Renal cortex interstitium (tissue), 11 donors: Measurements from ENCODE around the gene MYL7. TPM values are rescaled to one million over a fixed set of nuclear protein-coding genes. Genes with fewer than 3 reads are reported as not detected.
"Not testable (repeated sequence)": the region's sequence is repeated elsewhere in the genome, so short reads cannot be mapped to it uniquely, and the experiment has no call there.

Experiments
- DNase-seq, 11 donors: peaks; one replicate each; pipeline ENCODE4 v3.0.0-alpha.2; 2013; ENCODE audit warnings: low read depth in 9 of 11, low spot score in 4 of 11; ENCODE audit errors: extremely low read depth in 1 of 11
- polyA plus RNA-seq, 3 donors: library from polyadenylated mRNA; unstranded; fragments of 120-200 nt; gene quantifications; one replicate each; pipeline ENCODE4 v1.2.1, GENCODE V29; 2013; ENCODE audit not compliant: insufficient read length in 3 of 3

MYL7 gene
- polyA plus RNA-seq, 3 donors, result 0.59 to 0.77 (median 0.62) TPM

DNA sequence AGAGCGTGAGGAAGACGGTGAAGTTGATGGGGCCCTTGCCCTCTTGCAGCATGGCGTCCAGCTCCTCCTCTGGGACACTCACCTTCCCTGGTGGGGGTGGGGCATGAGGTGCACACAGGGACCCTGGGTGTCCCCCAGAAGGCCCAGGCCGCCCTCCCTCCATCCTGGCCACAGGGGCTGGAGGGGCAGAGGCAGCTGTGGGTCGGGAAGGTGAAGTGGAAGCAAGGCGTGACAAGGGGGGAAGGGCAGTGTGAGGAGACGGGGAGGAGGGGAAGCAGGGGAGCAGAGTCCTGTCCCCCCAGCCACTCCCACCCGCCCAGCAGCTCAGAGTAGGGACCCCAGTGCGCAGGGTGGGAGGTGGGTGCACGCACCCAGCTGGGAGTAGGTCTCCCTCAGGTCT, 791 bp downstream of the MYL7 start:
- no peak for DNase-seq

DNA sequence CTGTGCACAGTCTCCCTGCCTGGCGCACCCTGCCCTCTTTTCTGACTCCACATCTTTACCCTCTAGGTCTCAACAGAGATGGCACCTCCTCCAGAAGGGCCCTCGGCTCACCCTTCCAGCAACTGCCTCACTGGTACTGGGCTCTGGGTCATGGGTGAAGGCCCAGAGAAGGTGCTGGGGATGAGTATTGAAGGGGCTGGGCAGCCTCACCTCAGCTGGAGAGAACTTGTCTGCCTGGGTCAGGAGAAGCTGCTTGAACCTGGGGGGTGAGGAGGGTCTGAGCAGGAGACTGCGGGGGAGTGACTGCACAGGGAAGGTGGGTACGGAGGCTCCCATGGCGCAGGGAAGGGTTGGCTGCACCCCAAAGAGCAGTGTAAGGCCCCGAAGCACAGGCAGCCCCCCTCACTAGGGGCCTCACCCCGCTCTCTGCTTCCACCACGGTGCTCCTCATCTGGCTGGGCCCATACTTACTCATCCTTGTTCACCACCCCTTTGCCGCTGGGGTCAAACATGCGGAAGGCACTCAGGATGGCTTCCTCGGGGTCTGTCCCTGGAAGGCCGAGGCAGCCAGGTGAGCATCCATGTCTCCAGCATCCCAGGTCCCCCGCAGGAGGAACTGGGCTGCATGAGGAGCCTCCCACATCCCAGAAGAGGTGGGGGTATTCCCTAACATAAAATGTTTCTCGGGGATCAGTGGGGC, 1.7 kb downstream of the MYL7 start:
- DNase-seq, result no peak

GRCh38 chr7:44138698-44139097, 2.4 kb downstream of the MYL7 start:
- DNase-seq, result no peak

- DNase-seq, result no peak
Measured at GRCh38 chr7:44136731-44137130, 4.4 kb downstream of the MYL7 start.

GRCh38 chr7:44134943-44135628, 6.0 kb downstream of the MYL7 start:
- no peak for DNase-seq

- no peak for DNase-seq
Measured at GRCh38 chr7:44133295-44133694, 7.8 kb downstream of the MYL7 start.

DNA sequence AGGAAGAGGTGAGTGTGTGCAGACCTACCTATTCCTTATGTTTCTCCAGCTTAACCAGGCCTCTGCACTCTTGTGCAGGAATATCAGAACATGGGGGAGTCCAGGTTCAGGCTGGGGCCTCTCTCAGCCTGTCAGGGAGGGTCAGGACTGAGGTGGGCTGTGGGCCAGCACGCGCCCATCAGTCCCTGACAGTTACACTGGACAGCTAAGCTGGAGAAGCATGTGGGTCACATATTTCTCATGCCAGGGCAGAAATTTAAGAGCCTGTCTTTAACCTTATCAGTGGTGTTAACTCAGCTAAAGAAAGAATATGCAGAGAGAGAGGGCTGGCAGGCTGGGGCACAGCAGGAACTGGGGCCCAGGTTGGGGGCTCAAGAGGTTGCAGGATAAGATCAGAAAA, 9.1 kb downstream of the MYL7 start:
- no peak for DNase-seq

GRCh38 chr7:44131173-44132029, 9.7 kb downstream of the MYL7 start:
- DNase-seq, result no peak

- DNase-seq, result no peak
Measured at GRCh38 chr7:44128721-44129582, 12.2 kb downstream of the MYL7 start.

DNA sequence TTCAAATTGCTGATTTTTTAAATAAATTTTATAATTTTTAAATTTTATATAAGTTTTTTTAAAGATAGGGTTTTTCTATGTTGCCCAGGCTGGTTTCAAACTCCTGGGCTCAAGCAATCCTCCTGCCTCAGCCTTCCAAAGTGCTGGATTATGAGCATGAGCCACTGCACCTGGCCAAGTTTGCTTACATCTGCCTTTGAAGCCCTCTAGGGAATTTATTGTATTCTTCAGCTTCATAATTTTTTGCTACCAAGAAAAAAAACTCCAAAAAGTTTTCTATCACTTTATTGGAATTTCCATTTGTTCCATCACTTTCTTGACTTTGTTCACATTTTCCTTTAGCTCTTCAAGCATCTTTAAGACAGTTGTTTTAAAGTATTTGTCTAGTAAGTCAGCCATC, 14.0 kb downstream of the MYL7 start:
- no peak for DNase-seq

GRCh38 chr7:44126574-44126973, 14.6 kb downstream of the MYL7 start:
- not testable (repeated sequence) for DNase-seq

DNA sequence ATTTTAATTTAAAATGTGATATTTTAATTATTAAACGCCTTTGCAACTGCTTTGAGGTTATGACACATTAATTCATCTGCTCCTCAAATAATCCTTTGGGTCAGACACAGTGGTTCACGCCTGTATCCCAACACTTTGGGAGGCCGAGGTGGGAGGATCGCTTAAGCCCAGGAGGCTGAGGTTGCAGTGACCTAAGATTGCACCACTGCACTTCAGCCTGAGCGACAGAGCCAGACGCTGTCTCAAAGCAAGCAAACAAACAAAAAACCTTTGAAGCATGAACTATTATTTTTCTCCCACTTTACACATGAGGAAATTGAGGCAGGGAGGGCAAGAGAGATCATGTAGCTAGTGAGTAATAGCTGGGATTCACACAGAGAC, 16.3 kb downstream of the MYL7 start:
- DNase-seq, result no peak

DNA sequence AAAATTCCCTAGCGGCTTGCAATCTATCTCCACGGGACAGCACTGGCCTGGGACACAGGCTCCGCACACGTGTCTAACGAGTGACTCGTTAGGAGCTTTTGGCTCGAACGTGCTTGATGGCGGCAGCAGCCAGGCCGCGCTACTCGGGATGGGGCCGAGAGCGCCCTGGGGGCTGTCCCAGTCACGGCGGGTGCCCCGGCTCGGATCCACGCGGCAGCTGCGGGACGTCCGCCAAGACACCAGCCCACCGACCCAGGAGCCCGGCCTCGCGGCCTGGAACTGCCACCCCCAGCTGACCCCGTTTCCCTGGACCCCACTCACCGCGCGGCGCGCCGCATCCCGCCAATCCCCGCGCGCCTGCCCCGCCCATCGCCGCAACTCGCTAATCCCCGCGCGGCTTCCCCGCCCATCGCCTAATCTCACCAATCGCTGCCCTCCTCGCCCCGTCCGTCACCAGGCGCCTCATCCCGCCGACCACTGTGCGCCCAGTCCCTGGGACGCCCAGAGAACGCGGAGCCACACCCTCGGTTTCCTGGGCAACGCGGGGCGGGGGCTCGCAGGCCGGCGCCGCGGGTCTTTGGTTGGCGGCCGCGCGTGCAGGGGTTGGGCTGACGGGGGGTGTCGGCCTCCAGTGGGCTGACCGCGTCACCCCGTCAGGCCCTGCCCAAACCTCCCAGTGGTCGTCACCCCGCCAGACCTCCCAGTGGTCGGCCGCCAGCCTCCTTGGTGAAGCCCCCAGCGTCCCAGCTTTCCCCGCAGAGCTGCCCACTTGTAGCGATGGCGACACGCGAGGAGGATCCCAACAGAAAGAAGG, 17.7 kb downstream of the MYL7 start, which contains the start of gene POLD2:
POLD2 (minus strand) TSS at position 359 of the 814 bp plus-strand sequence. CDS start 1,495 bp downstream, outside the sequence.
- peak; percentile 86 to 98 (median 96) for DNase-seq

DNA sequence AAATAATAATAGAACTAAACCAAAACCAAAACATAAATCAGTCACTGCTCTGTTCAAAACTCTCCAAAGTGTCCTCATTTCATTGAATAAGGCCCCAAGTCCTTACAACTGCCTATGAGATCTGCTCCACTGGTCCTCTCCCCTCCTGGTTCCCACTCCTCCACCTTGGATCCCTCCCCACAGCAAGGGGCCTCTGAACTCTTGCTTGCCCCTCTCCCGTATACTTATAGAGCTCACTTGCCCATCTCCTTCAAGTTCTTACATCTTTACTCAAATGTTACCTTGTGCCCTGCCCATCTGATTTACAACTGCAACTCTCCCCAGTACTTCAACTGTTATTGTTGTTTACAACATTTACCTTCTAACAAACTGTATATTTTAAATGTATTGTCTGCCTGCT, 18.6 kb downstream of the MYL7 start:
- no peak for DNase-seq

- DNase-seq, result no peak
Measured at GRCh38 chr7:44121761-44122420, 19.2 kb downstream of the MYL7 start.

DNA sequence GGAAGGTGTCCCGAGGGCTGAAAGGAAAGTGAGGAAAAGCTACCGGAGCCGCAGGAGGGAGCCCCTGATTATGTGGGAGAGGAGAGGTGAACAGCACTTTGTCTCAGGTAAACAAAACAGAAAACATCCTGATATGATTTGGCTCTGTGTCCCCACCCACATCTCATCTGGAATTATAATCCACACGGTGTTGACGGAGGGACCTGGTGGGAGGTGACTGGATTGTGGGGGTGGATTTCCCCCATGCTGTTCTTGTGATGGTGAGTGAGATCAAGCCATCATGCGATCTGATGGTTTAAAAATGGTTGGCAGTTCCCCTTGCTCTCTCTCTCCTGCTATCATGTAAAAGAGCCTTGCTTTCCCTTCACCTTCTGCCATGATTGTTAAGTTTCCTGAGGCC, 20.7 kb downstream of the MYL7 start:
- DNase-seq, result no peak

DNA sequence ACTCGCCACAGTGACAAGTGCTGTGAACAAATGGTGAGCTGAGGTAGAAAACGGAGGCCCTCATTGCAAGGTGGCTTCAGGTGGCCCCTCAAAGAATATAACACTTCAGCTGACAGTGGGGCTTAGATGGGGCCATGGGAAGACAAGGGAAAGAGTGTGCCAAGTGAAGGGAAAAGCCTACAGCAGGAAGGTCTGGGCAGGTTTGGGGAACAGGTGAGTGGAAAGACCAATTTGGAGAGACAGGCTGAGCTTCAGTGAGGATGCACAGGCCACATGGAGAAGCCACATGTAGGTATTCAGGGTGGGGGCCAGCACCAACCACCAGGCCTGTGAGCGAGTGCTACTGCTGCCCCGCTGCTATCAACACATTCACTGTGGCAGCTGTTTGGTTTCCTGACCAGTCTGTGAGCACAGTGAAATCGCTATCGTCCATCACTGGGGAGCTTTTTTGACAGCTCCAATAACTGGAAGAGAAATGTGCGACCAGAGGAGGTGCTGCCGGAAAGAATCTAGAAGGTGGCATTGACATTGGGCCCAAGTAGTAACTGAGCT, 21.2 kb downstream of the MYL7 start:
- no peak for DNase-seq
